ENCODE measurements around the gene PALLD. TPM values are rescaled to one million over a fixed set of nuclear protein-coding genes. Genes with fewer than 3 reads are reported as not detected.

The PALLD gene
- total RNA-seq, 1 experiment from 2014 or later, result 18.3 TPM

DNA sequence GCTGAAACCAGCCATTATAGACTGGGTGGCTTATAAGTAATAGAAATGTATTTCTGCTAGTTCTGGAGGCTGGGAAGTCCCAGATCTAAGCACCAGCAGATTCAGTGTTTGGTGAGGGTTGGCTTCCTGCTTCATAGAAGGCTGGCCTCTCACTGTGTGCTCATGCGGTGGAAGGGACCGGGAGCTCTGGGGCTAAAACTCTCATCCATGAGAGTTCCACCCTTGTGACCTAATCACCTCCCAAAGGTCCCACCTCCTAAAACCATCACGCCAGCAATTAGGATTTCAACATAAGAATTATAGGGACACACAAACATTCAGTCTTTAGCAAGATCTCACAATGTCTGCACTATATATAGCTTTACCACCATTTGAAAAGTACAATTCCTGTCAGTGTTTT, 298.0 kb downstream of the PALLD start:
- H3K4me2 ChIP-seq (ENCODE audit: insufficient read depth, insufficient read length, low read length), result no peak overlapping the region
- no peaks in the 10 kb centered on the region; the same call in 1 of the 2 replicates for H3K27me3 ChIP-seq (ENCODE audit: insufficient read depth, low read length)
- TF ChIP-seq, protein P1, sequence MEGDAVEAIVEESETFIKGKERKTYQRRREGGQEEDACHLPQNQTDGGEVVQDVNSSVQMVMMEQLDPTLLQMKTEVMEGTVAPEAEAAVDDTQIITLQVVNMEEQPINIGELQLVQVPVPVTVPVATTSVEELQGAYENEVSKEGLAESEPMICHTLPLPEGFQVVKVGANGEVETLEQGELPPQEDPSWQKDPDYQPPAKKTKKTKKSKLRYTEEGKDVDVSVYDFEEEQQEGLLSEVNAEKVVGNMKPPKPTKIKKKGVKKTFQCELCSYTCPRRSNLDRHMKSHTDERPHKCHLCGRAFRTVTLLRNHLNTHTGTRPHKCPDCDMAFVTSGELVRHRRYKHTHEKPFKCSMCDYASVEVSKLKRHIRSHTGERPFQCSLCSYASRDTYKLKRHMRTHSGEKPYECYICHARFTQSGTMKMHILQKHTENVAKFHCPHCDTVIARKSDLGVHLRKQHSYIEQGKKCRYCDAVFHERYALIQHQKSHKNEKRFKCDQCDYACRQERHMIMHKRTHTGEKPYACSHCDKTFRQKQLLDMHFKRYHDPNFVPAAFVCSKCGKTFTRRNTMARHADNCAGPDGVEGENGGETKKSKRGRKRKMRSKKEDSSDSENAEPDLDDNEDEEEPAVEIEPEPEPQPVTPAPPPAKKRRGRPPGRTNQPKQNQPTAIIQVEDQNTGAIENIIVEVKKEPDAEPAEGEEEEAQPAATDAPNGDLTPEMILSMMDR (conservative IDR thresholded peaks at IDR 0.05), result no peak
- H2BK120ac ChIP-seq (ENCODE audit: low read depth, low read length, poor library complexity, severe bottlenecking), result no peak overlapping the region
- no peak overlapping the region for H3K56ac ChIP-seq (ENCODE audit: insufficient read length, low read depth, low read length)
- H3K18ac ChIP-seq (ENCODE audit: insufficient read length, low read depth, low read length), result no peak overlapping the region
- no peak overlapping the region for H3K27ac ChIP-seq (ENCODE audit: insufficient read length, low read depth, low read length)
- H2BK15ac ChIP-seq (ENCODE audit: low read depth, low read length), result no peak overlapping the region
- H3K4ac ChIP-seq (ENCODE audit: low read depth, low read length), result no peak overlapping the region
- no peaks in the 10 kb centered on the region for H3K9me3 ChIP-seq (ENCODE audit: control insufficient read depth, low read depth, low read length)
- Mint-ChIP-seq H3K4me1 (peaks cover 13 to 15% of the 10 kb centered on the region in 2 experiments), H3K4me3 (no peak overlapping the region), H3K36me3 (ENCODE audit: insufficient read depth in 1 of 3, low read depth in 3 of 3) (no peaks in the 10 kb centered on the region; a peak in 1 of 7 replicates), H3K27me3 (ENCODE audit: low read depth) (no peaks in the 10 kb centered on the region), H3K9me3 (no peaks in the 10 kb centered on the region), H3K27ac (no peak overlapping the region; a peak in 1 of 7 replicates)
- no peak overlapping the region for H2AFZ ChIP-seq (ENCODE audit: low read length)
- no peak overlapping the region for H3T11ph ChIP-seq (ENCODE audit: low read length)
- H3K79me2 ChIP-seq (ENCODE audit: insufficient read depth, low read length), result no peaks in the 10 kb centered on the region
- H2BK12ac ChIP-seq (ENCODE audit: insufficient read length, low read depth, low read length), result no peak overlapping the region
- no peak overlapping the region for H3K9ac ChIP-seq (ENCODE audit: extremely low read depth, insufficient read length, low read length)
- H3K79me1 ChIP-seq (ENCODE audit: insufficient read depth, low read depth, low read length, poor library complexity, severe bottlenecking), result no peaks in the 10 kb centered on the region
- H4K91ac ChIP-seq (ENCODE audit: insufficient read length, low read depth, low read length), result no peak overlapping the region
- H4K5ac ChIP-seq (ENCODE audit: insufficient read length, low read depth, low read length), result no peak overlapping the region
- DNase-seq, result no peak
- no peak overlapping the region for H4K8ac ChIP-seq (replicated peaks; ENCODE audit: insufficient read length, low read depth, low read length)
- H3K23ac ChIP-seq (ENCODE audit: insufficient read length, low read depth, low read length), result no peak overlapping the region
- no peak overlapping the region for H2BK5ac ChIP-seq (ENCODE audit: insufficient read length, low read length)
- no CpG with 5 or more reads among the region's 3 CpGs for WGBS (ENCODE audit: extremely low coverage, insufficient read length, low lambda C conversion rate)
- no peaks in the 10 kb centered on the region for H4K20me1 ChIP-seq (ENCODE audit: control insufficient read depth, insufficient read depth, insufficient read length)
- peaks cover 3% of the 10 kb centered on the region; the same call in 1 of the 2 replicates for H3K4me1 ChIP-seq (ENCODE audit: insufficient read depth, low read length)
- no peak overlapping the region for H3K14ac ChIP-seq (ENCODE audit: insufficient read depth, low read length)
- H2AK5ac ChIP-seq (ENCODE audit: insufficient read length, low read length), result no peak overlapping the region
- H3K23me2 ChIP-seq (ENCODE audit: insufficient read length, low read depth, low read length, poor library complexity, severe bottlenecking), result no peaks in the 10 kb centered on the region
- no peak overlapping the region for H2BK20ac ChIP-seq (ENCODE audit: low read depth, low read length, poor library complexity, severe bottlenecking)

Measured in H9 (cell line).